GM19025 (cell line): ENCODE results near the gene RPLP2.

ENCODE experiments used
- ATAC-seq: cut with Tn5 transposase; IDR thresholded peaks from one replicate; pipeline ENCODE4 v1.9.1; 2021; ENCODE audit warnings: mild to moderate bottlenecking, low read depth, moderate library complexity; ENCODE audit not compliant: unreplicated experiment

RPLP2 gene

GRCh38 chr11:790721-791564, 18.8 kb upstream of the RPLP2 start:
- ATAC-seq = no peak

DNA sequence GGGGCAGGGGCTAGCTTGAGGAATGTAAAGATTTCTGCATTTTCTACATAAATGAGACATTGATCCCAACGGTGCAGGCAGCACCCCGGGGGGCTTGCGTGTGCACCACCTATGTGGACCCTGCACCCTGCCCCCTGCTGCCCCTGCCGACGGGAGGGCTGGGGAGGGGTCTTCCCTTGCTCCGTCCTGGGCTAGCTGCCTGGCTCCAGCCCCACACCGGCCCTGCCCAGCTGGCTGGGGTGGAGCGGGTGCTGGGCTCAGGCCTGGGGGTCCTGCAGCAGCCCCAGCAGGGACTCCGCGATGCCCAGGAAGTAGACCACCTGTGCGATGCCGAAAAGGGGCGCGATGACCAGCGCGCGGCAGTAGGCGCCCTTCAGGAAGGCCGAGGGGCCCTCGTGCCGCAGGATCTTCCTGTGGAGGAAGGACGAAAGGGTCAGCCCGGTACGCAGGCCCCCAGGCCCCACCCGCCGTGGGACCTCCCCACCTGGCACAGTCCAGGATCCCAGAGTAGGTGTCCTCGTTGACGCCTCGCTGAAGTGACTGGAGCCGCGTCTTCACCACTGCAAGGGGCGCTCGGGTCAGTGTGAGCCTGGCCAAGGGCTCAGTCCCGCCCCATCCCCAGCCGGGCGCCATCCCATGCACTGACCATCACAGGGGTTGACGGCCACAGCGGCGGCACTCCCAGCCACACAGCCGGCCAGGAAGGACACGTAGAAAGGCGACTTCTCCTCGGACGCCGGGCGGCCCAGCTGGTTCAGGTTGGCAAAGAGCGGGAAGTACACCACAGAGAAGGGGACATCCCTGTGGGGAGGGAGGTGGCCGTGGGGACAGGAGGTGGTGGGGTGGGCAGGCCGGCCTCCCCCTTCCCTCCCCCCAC, 17.9 kb upstream of the RPLP2 start:
- no peak for ATAC-seq

GRCh38 chr11:792535-792821, 17.3 kb upstream of the RPLP2 start:
- no peak for ATAC-seq

- ATAC-seq = no peak
Measured at GRCh38 chr11:792873-793272, 16.9 kb upstream of the RPLP2 start.

GRCh38 chr11:793556-793955, 16.2 kb upstream of the RPLP2 start:
- no peak for ATAC-seq

GRCh38 chr11:794013-794765, 15.6 kb upstream of the RPLP2 start:
- no peak for ATAC-seq

DNA sequence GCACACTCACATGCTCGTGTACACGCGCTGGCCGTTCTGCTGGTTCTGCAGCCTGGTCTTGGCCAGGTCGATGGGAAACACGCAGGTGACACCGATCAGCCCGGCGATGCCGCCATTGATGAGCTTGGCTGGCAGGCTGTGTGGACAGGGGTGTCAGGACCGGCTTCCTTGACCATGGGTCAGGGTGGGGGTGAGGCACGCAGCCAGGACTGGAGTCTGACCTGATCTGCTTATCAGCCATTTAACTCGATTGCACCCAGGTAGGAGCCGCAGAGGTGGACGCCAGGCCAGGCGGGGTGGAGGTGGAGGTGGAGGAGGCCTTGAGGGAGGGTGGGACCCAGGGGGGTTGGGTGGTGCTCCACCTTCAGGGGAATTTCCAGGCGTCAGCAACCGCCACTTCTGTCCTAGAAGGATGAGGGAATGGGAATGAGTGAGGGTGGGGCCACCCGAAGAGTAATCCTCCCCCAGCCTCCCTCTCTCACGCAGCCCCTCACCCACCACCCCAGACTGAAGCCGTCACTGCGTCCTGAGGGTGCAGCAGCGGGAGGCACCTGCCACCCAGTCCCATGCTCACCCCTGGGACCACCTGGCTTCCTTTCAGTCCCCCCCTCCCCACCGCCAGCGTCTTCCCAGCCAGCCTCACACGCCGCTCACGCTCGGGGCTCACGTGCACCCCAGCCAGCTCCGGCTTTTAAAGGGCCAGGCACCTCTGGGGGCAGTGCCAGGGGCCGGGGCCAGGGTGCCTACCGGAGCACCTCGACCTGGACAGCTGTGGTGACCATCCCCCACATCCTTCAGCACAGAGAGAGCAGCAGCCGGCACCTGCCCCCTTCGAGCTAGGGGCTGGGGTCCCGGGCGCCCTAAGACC, 14.8 kb upstream of the RPLP2 start:
- no peak for ATAC-seq

GRCh38 chr11:795634-796564, 13.9 kb upstream of the RPLP2 start:
- no peak for ATAC-seq

DNA sequence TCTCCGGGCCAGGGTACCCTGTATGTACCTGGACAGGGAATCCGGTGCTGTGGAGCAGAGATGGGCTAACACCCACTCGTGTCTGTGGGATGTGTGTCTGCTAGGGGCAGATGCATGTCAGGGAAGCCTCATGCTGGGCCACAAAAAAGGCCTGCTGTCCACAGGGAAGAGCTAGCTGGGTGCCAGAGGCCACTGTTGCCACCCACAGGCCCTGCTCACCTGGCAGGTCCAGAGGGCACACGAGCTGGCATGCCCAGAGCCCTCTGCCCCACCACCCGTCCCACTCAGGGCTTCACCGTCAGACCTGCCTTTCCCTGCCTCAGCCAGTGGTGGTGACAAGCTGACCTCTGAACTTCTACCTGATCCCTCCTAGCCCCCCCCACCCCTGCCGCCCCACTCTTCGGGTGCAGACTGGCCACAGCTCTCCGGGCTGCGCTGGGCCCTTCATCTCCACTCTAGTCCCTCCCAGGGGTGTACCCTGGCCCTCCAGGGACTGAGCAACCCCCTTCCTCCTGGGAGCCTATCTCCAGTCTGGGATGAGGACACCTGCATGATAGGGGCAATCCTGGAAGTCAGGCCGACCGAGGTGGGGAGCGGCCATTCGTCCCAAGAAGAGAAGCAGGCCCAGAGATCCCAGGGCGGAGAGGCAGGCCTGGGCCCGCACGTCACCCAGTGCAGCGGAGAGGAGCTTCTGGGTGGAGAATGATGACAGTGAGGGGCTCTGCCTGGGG, 13.0 kb upstream of the RPLP2 start:
- no peak for ATAC-seq

DNA sequence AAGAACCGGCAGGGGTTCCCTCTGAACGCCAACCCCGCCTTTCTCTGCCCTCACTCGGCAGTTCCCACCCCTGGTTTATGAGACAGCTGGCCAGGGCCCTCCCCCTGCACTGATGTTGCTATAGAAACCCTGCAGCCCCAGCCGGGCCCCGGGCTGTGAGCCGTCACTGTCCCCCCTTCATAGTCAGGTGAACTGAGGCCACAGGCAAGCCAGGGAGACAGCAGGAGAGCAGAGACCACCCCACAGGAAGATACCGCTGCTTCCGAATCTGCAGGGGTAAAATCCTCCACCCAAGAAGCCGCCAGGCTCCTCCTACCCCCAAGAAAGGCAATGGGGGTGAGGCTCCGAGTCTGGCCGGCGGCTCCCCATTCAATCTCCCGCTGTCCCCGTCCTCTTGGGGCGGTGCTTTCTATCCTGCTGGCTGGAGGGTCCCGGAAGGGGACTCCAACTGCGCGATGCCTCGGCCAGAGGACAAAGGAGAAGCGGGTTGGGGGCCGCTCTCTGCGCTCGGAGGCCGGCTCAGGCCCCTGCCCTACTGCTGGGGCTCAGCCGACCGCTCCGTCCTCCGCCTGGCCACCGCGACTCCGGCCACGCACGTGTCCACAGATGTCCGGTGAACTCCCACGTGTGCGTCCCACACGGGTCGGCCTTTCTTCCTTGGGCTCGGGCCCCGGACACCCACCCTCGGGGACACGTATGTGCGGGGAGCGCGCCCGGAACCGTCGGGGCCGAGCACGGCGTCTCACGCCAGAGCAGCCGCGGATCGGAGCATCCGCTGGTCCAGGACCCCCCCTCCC, 12.3 kb upstream of the RPLP2 start:
- peak; percentile 38 for ATAC-seq

- ATAC-seq = peak; percentile 65
Measured at GRCh38 chr11:798093-798713, 11.6 kb upstream of the RPLP2 start, which contains the start of gene SLC25A22. SLC25A22 (minus strand) TSS chr11:798281; CDS start chr11:795006, 3,275 bp downstream.

DNA sequence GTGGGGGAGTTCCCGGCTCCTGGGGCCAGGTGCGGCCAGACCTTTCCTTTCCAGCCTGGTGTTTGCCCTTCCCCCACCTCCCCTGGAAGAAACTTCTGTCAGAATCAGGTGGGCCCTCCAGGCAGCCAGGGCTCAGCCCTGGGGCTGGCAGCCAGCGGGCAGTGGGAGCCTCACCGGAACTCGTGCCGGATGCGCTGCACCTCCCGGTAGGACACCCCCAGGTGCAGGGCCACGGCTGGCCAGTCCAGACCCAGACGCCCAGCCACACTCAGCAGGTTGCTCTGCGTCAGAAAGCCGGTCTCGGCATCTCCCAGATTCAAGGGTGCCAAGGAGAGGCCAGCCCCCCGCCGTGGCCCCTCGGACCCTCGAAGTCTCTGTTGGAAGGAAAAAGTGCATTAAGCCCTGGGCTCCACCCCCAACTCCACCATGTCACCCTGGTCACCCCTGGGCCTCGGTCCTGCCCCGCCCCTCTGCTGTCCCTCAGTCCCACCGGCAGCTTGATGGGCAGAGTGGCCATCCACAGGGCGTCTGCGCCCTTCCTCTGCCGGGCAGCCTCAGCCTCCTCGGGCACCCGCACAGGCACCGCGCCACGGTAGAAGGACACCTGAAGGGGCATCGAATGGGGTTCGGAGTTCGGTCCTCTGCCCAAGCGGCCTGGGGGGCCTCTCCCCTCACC, 10.0 kb upstream of the RPLP2 start:
- ATAC-seq = no peak

- no peak for ATAC-seq
Measured at GRCh38 chr11:800473-800872, 9.3 kb upstream of the RPLP2 start.

GRCh38 chr11:801097-801780, 8.5 kb upstream of the RPLP2 start:
- no peak for ATAC-seq

DNA sequence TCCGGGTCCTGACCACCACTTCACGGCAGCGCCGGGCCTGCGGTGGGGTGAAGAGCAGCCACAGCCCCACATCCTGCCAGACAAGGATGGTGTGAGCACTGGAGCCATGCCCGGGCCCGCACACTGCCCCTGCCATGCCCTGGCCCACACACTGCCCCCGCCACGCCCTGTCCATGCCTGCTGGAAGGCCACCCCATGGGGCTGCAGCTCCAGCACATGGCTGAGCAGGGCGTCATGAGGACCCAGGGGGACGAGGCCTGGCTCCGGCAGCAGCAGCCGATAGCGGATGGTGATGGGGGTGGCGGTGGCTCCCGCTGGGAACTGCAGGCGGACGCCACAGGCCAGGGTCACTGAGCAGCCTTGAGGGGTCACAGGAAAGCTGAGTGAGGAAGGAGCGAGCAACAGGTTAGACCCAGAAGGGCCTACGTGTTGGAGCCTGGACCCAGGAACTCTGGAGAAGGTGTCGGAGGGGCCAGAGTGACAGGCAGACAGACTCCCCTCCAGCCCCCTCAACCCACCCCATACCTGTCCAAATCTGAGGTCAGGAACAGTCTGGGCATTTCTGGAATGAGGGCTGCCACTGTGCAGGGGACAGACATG, 7.6 kb upstream of the RPLP2 start:
- no peak for ATAC-seq
